Ishikawa (cell line): ENCODE measurements around the gene GPR6.

Experiments
- CEBPB ChIP-seq: IDR thresholded peaks from 2 replicates; pipeline ENCODE4 v1.6.1; 2012
- CREB1 ChIP-seq: IDR thresholded peaks from 2 replicates; pipeline ENCODE4 v1.6.1; 2012; ENCODE audit warnings: low read depth
- EGR1 ChIP-seq: IDR thresholded peaks from 2 replicates; pipeline ENCODE4 v1.6.1; 2012
- EP300 ChIP-seq: IDR thresholded peaks from 2 replicates; pipeline ENCODE4 v1.6.1; 2012; ENCODE audit warnings: borderline replicate concordance
- FOXM1 ChIP-seq: IDR thresholded peaks from 2 replicates; pipeline ENCODE4 v1.6.1; 2012; ENCODE audit warnings: low read depth, borderline replicate concordance
- NFIC ChIP-seq: IDR thresholded peaks from 2 replicates; pipeline ENCODE4 v1.6.1; 2012
- RAD21 ChIP-seq: IDR thresholded peaks from 2 replicates; pipeline ENCODE4 v1.6.1; 2012; ENCODE audit warnings: low read depth
- TAF1 ChIP-seq: IDR thresholded peaks from 2 replicates; pipeline ENCODE4 v1.6.1; 2012; ENCODE audit warnings: low read depth, mild to moderate bottlenecking
- TCF12 ChIP-seq: IDR thresholded peaks from 2 replicates; pipeline ENCODE4 v1.6.1; 2012; ENCODE audit warnings: low read depth
- TEAD4 ChIP-seq: IDR thresholded peaks from 2 replicates; pipeline ENCODE4 v1.6.1; 2012
- YY1 ChIP-seq: IDR thresholded peaks from 2 replicates; pipeline ENCODE4 v1.6.1; 2012; ENCODE audit warnings: low read depth
- ZBTB7A ChIP-seq: IDR thresholded peaks from 2 replicates; pipeline ENCODE4 v1.6.1; 2012; ENCODE audit warnings: low read depth
- TF ChIP-seq, protein P1 (sequence below): IDR thresholded peaks from 2 replicates; pipeline ENCODE4 v1.6.1; 2012
- TF ChIP-seq, protein P2 (sequence below): IDR thresholded peaks from 2 replicates; pipeline ENCODE4 v1.6.1; 2012; ENCODE audit warnings: low read depth, mild to moderate bottlenecking
- TF ChIP-seq, protein P3 (sequence below): IDR thresholded peaks from 2 replicates; pipeline ENCODE4 v1.6.1; 2012

The GPR6 gene

DNA sequence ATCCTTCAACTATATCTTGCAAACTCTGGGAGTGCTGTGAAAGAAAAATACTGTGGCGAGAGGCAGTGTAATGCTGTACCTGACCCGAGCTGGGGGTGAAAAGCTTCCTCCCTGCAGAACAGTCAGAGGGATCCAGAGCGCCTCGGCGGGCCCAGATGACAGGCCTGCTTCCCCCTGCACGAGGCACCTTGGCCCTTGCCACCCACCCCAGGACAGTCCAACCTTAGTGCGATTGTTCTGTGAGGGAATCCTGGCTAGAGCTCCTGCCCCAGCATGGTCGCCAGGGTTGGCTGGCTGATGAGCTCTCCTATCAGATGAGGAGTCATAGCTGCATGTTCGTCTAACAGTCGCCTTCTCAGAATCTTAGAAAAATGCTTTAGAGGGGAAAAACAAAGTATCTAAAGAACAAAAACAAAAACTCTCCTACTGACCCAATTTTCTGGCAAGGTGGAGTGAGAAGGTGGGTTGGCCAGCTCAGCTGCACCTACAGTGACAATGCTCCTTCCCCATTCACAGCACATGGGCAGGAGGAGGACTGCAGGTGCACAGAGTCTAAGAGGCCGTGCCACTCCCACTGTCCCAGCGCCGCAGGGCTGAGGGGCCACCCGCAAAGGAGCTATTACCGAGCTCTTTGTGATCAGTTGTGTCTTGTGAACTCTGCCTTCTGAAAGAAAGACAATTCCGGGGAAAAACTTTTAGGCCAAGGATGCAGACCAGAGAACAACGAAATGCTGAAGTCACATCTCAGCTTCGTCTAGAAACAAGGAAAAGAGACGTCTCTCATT, 28.6 kb upstream of the GPR6 start:
- TF ChIP-seq TAF1 (no peak), TCF12 (no peak), CEBPB (no peak), RAD21 (no peak), FOXM1 (no peak), YY1 (no peak), CREB1 (no peak), EP300 (no peak), ZBTB7A (no peak), TEAD4 (no peak), NFIC (no peak), EGR1 (no peak)
- TF ChIP-seq, protein P1, sequence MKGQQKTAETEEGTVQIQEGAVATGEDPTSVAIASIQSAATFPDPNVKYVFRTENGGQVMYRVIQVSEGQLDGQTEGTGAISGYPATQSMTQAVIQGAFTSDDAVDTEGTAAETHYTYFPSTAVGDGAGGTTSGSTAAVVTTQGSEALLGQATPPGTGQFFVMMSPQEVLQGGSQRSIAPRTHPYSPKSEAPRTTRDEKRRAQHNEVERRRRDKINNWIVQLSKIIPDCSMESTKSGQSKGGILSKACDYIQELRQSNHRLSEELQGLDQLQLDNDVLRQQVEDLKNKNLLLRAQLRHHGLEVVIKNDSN: no peak
- TF ChIP-seq, protein P2, sequence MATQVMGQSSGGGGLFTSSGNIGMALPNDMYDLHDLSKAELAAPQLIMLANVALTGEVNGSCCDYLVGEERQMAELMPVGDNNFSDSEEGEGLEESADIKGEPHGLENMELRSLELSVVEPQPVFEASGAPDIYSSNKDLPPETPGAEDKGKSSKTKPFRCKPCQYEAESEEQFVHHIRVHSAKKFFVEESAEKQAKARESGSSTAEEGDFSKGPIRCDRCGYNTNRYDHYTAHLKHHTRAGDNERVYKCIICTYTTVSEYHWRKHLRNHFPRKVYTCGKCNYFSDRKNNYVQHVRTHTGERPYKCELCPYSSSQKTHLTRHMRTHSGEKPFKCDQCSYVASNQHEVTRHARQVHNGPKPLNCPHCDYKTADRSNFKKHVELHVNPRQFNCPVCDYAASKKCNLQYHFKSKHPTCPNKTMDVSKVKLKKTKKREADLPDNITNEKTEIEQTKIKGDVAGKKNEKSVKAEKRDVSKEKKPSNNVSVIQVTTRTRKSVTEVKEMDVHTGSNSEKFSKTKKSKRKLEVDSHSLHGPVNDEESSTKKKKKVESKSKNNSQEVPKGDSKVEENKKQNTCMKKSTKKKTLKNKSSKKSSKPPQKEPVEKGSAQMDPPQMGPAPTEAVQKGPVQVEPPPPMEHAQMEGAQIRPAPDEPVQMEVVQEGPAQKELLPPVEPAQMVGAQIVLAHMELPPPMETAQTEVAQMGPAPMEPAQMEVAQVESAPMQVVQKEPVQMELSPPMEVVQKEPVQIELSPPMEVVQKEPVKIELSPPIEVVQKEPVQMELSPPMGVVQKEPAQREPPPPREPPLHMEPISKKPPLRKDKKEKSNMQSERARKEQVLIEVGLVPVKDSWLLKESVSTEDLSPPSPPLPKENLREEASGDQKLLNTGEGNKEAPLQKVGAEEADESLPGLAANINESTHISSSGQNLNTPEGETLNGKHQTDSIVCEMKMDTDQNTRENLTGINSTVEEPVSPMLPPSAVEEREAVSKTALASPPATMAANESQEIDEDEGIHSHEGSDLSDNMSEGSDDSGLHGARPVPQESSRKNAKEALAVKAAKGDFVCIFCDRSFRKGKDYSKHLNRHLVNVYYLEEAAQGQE: no peak
- TF ChIP-seq, protein P3, sequence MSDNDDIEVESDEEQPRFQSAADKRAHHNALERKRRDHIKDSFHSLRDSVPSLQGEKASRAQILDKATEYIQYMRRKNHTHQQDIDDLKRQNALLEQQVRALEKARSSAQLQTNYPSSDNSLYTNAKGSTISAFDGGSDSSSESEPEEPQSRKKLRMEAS: no peak

DNA sequence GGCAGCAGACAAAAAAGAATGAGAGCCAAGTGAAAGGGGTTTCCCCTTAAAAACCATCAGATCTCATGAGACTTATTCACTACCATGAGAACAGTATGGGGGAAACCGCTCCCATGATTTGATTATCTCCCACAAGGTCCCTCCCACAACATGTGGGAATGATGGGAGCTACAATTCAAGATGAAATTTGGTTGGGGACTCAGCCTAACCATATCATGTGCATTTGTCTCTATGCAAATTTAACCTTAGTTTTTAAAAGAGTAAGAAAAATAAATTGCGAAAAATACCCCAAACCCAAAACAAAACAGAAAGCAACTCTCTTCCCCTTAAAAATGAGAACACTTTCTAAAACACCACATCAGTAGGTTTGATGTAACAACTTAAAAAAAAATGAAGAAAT, 22.6 kb upstream of the GPR6 start:
- TF ChIP-seq CREB1: no peak
- TF ChIP-seq YY1: no peak
- no peak for TF ChIP-seq RAD21
- no peak for TF ChIP-seq CEBPB
- no peak for TF ChIP-seq TEAD4
- no peak for TF ChIP-seq ZBTB7A
- TF ChIP-seq FOXM1: no peak
- TF ChIP-seq, protein P1: no peak
- no peak for TF ChIP-seq TAF1
- TF ChIP-seq, protein P3: no peak
- no peak for TF ChIP-seq EGR1
- TF ChIP-seq, protein P2: no peak
- TF ChIP-seq TCF12: no peak
- no peak for TF ChIP-seq NFIC
- TF ChIP-seq EP300: no peak

DNA sequence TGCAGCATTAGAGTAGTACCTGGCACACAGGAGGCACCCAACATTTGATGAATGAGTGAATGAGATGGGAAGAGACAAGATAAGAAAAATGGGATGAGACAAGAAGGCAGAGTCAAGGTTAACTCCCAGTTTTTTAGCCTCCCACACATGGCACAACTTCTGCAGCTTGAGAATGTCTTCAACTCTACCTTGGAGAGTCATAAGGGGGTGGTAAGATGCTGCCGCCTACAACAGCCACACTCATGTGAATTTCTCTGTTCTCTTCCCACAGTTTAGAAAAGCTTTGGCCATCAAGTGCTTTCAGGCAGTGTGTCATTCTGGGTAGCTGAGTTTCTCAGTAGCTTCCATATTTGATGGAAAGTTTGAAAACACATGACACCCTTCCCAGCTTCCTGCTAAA, 19.5 kb upstream of the GPR6 start:
- TF ChIP-seq TAF1 (no peak), RAD21 (no peak), ZBTB7A (no peak), EGR1 (no peak), CREB1 (no peak)
- TF ChIP-seq, protein P2: no peak

DNA sequence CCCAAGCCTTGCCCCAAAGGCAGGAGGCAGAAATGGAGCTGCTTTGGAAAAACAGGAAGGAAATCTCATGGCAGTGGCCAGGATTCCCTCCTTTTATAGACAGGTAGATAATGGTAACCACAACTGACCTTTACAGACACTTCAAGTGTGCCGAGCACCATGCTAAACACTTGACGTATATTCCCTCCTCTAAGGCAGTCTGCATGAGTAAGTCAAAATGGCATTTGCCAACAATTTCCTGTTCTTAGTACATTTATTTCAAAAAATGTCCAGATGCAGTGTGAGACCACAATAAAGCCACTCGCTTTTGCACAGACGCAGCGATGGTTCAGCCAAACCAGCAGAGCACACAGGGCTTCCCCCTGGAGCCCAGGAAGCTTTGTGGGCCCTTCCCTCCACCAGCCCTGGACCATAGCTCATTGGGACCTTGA, 16.5 kb upstream of the GPR6 start:
- TF ChIP-seq NFIC: no peak
- TF ChIP-seq YY1: no peak
- TF ChIP-seq EP300: no peak
- TF ChIP-seq, protein P2: no peak
- no peak for TF ChIP-seq TCF12
- no peak for TF ChIP-seq TEAD4
- TF ChIP-seq RAD21: no peak
- no peak for TF ChIP-seq CREB1
- TF ChIP-seq ZBTB7A: no peak
- TF ChIP-seq EGR1: no peak
- no peak for TF ChIP-seq FOXM1
- TF ChIP-seq TAF1: no peak
- TF ChIP-seq CEBPB: no peak
- TF ChIP-seq, protein P1: no peak
- TF ChIP-seq, protein P3: no peak
